PFSK-1 (cell line): ENCODE data around the gene COL13A1.

Source experiments
- POLR2AphosphoS5 ChIP-seq: IDR thresholded peaks from 2 replicates; pipeline ENCODE4 v1.6.1; 2012; ENCODE audit warnings: low read depth, mild to moderate bottlenecking, control low read depth, low read length, moderate library complexity
- TAF1 ChIP-seq: IDR thresholded peaks from 2 replicates; pipeline ENCODE4 v1.6.1; 2012; ENCODE audit warnings: low read length, control low read depth, borderline replicate concordance; ENCODE audit not compliant: insufficient read depth

DNA sequence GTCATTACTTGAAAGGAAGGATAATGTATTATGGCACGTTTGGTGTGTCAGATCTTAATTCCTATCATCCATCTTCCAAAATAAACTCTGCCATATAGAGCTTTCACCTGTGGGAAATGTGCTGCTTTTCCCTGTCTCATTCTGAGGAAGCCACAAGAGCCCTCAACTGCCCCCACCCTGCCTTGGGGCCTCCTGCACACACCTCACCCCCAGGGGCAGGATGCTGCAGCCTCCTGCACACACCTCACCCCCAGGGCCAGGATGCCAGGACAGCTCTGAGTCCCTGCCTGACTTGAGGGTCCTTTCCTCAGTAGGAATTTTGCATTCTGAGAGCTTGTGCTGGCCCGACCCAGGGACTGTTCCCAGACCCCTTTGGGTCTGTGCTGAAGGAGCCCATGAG lies 67.1 kb downstream of the COL13A1 start:
- TF ChIP-seq POLR2AphosphoS5 (no peak), TAF1 (no peak)
